IPS-NIHi11 (cell line): ENCODE results near the gene HNRNPH1.

Experiments
- DNase-seq: peaks from one replicate; pipeline ENCODE4 v3.0.0; 2012; ENCODE audit warnings: mixed read lengths, low spot score

HNRNPH1 gene

DNA sequence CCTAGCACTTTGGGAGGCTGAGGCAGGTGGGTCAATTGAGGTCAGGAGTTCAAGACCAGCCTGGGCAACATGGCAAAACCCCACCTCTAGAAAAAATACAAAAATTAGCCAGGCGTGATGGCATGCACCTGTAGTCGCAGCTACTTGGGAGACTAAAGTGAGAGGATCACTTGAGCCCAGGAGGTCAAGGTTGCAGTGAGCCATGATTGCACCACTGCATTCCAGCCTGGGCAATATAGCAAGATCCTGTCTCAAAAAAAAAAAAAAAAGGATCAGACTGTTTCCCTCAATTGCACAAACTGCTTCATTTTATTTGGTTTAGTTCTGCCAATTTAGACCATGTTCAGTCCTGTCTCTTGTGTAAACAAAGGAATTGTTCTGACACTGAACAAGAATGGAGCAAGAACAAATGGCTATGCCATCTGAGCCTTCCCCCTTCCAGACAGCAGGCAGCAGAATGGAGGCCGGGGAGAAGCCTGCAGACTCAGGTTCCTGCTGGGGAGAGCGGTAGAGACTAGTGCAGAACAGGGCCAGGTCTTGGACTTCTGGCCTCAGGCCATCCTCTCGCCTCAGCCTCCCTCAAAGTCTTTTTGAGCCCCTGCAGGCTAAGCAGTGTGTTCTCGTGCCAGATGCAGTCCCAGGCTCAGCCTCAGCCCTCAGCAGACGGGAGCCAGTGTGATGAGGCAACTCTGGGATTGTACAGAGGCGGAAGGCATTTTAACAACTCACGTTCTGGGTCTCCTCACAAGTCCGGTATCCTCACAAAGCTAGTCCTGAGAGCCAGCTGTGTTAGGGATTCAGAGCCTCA is 18.2 kb downstream of the HNRNPH1 start:
- DNase-seq, result no peak

DNA sequence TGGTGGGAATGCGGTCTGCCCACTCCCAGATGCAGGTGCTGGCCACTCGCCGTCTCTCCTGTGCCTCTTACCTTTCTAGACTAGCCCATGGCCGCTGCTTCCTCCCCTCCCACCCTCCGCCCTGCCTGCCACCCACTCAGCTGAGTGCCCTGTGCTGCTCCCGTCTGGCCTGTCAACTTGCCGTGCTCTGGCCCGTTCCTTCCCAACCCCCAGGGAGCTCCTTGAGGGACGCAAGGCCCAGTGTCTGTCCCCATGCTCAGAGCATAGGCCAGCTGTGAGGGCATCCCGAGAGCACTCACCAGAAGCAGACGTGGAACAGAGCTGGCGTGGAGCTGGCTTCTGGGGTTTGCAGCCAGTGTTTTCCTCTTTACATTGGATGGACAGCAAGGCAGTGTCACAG is 20.2 kb downstream of the HNRNPH1 start:
- no peak for DNase-seq

DNA sequence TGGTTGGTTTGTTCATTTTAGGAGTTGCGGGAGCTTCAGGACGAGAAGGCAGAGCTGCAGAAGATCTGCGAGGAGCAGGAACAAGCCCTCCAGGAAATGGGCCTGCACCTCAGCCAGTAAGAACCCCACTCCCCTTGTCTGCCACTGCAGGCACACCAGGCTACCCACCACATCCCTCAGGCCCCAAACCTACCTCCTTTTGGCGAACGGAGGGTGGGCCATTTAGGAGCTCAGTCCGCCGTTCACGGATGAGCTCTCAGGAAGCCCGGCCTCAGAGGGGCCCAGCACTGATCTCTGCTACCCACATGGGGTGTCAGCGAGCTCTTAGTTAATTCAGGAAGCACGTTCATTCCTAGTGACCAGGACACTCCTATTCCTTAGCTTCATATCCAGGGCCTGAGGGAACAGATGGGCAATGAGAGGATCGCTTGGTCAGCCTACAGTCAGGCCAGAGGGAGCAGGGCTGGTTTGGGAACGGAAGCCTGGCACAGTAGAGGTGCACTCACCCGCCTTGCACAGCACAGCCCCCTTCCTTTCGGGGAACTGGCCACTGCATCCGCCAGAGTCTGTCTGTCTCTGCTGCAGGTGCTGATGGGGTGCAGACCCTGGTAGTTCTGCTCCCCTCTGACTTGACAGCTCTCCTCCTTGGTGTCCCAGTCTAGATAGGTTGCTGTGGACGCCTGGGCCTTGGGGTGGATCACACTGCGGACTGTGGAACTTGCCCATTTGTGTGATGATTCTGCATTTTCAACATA is 21.4 kb downstream of the HNRNPH1 start:
- DNase-seq, result no peak

DNA sequence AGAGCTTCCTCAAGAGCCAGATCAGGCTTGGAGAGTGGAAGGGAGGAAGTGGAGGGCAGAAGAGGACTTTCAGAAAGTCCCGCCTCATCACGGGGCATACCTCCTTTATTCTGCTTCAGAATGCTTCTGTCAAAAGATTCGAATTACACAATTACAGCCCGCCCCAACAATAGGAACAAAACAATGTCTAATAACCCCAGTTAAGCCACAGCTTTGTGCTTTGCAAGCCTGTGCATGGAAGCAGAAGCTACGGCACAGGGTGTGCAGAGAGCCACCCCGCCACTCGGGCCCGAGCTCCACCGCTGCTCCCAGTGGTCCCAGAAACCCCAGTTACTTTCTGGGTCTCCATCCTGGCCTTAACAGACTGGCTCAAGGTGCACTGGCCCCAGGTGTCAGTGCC is 23.5 kb downstream of the HNRNPH1 start:
- DNase-seq, result no peak

DNA sequence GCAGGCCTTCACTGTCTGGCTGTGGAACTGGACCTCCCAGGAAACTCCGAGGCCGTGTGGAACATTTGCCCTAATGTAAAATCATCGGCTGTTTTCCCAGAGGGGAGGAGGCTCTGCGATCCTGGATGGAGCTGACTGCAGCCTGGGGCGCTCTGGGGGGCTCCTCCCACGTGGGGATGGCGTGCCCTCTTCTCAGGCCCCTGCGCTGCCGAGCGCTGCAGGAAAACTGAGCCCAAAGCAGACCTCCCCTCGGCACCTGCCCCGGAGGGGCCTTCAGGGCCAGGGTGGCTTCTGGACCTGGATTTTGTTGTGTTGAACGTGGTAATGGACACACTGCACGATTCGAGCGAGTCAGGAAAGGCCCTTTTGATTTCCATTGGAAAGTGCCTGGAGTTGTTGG is 23.9 kb downstream of the HNRNPH1 start:
- no peak for DNase-seq

DNA sequence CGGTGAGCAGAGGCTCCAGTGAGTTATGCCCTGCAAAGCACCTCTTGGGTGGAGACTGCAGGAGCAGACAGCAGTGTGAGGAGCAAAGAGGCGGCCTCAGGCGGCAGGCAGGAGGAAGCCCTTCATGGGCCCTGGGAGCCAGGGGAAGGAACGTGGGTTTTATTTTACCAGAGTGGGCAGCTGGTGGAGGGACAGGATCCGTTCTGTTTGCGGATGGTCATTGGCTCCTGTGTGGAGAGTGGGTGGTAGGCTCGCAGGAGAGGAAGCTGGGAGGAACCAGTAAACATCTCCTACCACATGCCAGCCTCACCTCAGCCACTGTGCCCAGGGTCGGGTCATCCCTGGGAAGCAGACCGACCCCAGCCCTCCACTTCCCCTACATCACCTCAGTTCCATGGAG is 24.4 kb downstream of the HNRNPH1 start:
- no peak for DNase-seq

DNA sequence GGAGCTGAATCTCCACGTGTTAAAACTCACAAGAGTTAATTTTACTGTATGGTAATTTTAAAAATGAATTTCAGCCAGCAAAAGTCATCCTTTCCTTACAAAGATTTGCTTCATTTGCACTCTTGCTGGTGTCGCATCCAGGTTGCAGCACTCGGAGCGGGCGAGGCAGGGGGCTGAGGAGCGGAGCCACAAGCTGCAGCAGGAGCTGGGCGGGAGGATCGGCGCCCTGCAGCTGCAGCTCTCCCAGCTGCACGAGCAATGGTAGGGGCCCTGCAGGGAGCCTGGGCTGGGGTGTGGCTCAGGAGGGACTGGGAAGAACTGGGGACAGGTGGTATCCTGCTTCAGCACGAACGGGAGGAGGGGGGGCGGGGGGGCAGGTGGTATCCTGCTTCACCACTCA is 27.1 kb downstream of the HNRNPH1 start:
- DNase-seq, result no peak

DNA sequence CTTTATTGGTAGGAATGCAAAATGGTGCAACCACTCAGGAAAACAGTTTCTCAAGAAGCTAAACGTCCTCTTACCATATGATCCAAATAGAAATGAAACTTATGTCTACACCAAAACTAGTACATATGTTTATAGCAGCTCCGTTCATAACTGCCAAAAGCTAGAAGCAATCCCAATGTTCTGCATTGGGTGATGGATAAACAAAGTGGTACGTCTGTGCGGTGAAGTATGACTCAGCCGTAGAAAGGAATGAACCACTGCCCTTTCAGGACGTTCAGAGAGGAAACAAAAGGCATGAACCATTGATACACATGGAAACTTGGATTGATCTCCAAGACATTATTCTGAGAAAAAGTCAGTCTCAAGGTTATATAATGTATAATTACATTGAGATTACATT is 27.6 kb downstream of the HNRNPH1 start:
- no peak for DNase-seq

DNA sequence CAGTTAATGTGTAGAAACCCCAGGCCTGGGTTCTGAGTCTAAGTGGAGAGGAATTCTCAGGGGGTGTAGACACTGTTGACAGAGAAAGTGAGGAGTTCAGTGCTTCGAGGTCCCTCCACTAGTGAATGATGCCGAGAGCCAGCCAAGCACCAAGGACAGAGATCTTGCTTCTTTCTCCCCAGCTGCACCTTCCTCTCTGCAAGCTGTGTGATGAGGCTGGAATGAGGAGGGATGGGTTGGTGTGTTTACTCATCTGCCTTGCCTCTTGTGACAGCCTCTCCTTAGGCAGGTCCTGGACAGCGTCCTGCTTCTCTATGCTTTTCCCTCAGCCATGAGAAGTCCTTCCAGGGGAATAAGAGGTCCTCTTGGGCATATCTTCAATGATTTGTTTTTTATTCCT is 35.3 kb downstream of the HNRNPH1 start:
- DNase-seq, result no peak

DNA sequence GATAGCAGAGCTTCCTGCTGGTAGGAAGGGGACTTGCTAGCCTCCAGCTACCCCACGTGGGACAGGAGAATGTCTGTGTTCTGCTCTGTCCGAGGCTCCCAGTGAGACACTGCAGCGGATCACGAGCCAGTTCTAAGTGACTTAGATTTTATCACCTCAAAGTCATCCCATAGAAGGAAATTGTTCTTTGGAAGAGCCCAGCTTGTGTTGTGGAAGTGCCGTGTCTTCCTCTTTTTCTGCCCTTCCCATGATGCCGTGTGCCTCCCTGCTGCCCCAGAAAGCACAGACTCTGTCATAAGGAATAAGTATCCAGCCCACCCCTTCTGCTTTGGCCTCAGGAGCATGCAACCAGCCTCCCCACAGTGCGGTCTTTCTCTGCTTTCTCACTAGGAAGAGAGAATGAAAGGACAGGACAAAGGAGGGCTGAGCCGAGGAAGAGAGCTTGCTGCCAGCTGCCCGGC is 37.5 kb downstream of the HNRNPH1 start:
- no peak for DNase-seq

DNA sequence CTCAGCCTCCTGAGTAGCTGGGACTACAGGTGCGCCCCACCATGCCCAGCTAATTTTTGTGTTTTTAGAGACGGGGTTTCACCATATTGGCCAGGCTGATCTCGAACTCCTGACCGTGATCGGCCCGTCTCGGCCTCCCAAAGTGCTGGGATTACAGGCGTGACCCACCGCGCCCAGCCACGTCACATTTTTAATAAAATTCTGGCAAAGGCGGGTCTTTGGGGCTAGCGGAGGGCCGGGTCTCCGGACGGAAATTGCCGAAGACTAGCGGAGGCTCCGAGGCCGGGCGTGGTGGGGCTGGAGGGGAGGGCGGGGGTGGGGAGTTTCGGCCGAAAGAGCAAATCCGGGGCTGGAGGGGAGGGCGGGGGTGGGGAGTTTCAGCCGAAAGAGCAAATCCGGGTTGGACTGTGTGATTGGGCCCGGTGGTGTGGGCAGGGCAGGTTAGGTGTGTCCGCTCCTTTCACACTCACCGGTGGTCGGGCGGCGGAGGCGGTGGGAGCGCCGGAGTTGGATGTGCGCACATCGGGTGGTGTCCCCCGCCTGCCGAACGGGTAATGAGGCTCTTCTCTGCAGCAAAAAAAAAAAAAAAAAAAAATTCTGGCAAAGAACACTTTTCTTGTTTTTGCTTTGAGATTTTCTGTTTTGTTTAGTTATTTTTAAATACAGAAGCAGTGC is 46.0 kb downstream of the HNRNPH1 start:
- peak; percentile 29 for DNase-seq

DNA sequence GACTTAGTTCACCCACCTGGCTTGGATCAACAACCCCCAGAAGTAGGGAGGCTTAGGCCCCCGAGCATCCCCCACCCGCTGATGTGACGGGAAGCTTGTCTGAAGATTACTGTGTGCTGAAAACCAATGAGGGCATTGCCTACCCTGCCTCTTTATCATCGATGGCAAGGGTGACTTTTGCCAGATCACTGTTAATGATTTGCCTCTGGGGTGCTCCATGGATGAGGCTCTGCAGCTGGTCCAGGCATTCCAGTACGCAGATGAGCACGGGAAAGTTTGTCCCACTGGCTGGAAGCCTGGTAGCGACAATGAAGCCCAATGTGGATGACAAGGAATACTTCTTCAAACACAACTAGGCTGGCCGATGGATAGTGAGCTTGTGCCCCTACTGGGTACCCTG is 51.1 kb downstream of the HNRNPH1 start:
- DNase-seq, result no peak

DNA sequence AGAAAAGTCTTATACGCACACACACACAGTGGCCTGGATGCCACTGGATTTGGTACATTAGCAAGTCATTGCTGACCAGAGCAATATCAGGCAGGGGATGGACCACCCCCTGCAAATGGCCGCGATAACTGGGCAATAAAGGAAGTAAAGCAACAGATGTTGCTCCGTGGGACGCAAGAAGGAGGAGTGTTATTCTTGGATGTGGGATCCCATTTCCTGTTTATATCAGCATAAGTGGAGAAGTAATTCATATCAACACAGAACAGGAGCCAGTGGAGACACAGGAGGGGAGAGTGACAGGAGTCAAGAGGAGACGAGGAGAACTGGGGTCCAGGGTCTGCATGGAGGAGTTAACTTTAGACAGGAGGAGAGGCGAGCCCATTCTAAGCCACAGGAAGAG is 54.8 kb downstream of the HNRNPH1 start:
- no peak for DNase-seq

DNA sequence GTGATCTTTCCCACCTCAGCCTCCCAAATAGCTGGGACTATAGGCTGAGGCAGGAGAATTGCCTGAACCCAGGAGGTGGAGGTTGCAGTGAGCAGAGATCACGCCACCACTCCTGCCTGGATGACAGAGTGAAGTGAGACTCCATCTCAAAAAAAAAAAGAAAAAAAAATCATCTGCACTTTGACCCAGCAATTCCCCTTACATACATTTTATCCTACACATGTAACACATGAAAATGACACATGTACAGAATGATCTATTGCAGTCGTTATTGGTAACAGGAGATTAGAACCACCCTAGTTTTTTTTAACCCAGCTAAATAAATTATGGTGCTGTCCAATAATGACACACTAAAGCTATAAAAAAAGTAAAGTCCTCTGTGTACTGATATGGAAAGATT is 58.9 kb downstream of the HNRNPH1 start:
- DNase-seq, result no peak
